Stimulated activated CD8-positive, alpha-beta memory T cell treated with anti-CD3 and anti-CD28 coated beads, Interleukin-12 subunit alpha, Interleukin-12 subunit beta, amount 100 ng/mL, for 24 hours (primary cell): ENCODE data around the gene ATXN7L3.
"Not testable (repeated sequence)": the region's sequence is repeated elsewhere in the genome, so short reads cannot be mapped to it uniquely, and the experiment has no call there.

Experiments
- DNase-seq: peaks from one replicate; pipeline ENCODE4 v3.0.0-alpha.2; 2020; ENCODE audit errors: extremely low read depth

The ATXN7L3 gene

GRCh38 chr17:44176257-44176656, 23.4 kb downstream of the ATXN7L3 start:
- no peak for DNase-seq

- DNase-seq, result no peak
Observed at GRCh38 chr17:44174427-44174826, 25.3 kb downstream of the ATXN7L3 start.

- DNase-seq, result no peak
Observed at GRCh38 chr17:44171931-44172455, 27.7 kb downstream of the ATXN7L3 start.

GRCh38 chr17:44170499-44171201, 29.0 kb downstream of the ATXN7L3 start, which contains the start of gene ASB16:
Gene ASB16 (plus strand): TSS chr17:44170704. CDS start chr17:44170790, 86 bp downstream.
- no peak for DNase-seq

- no peak for DNase-seq
Observed at GRCh38 chr17:44170135-44170498, 29.6 kb downstream of the ATXN7L3 start.

- DNase-seq, result no peak
Observed at GRCh38 chr17:44167181-44167861, 32.4 kb downstream of the ATXN7L3 start.

GRCh38 chr17:44164476-44164875, 35.2 kb downstream of the ATXN7L3 start:
- no peak for DNase-seq

GRCh38 chr17:44159519-44160210, 40.0 kb downstream of the ATXN7L3 start:
- DNase-seq, result no peak

- DNase-seq, result no peak
Observed at GRCh38 chr17:44155488-44155887, 44.2 kb downstream of the ATXN7L3 start.

- no peak for DNase-seq
Observed at GRCh38 chr17:44152875-44153274, 46.8 kb downstream of the ATXN7L3 start.

GRCh38 chr17:44149750-44150329, 49.8 kb downstream of the ATXN7L3 start:
- DNase-seq, result no peak

GRCh38 chr17:44149066-44149465, 50.6 kb downstream of the ATXN7L3 start:
- DNase-seq, result not testable (repeated sequence)

- DNase-seq, result no peak
Observed at GRCh38 chr17:44147812-44148211, 51.9 kb downstream of the ATXN7L3 start.

GRCh38 chr17:44146375-44147346, 53.0 kb downstream of the ATXN7L3 start:
- DNase-seq, result no peak

- no peak for DNase-seq
Observed at GRCh38 chr17:44144966-44145739, 54.5 kb downstream of the ATXN7L3 start.

- DNase-seq, result not testable (repeated sequence)
Observed at GRCh38 chr17:44143921-44144320, 55.8 kb downstream of the ATXN7L3 start.
